Measurements from ENCODE around the gene TGFBR3L. TPM values are rescaled to one million over a fixed set of nuclear protein-coding genes. Genes with fewer than 3 reads are reported as not detected.

TGFBR3L gene
- total and polyA plus RNA-seq, 10 of the 15 experiments (the other 5 are each of a cell fraction or from before 2014, with no cell fraction given) = 0.20 to 0.23 TPM; not detected in 8

- 33% methylated on average over 21 of the region's 24 CpGs for WGBS (ENCODE audit: insufficient coverage, insufficient replicate concordance, low lambda C conversion rate, missing lambda C conversion rate)
- Histone ChIP-seq H3K27me3 (replicated peaks in 1 of 2; ENCODE audit: control insufficient read depth in 2 of 2, insufficient read depth in 2 of 2, low read length in 1 of 2) (peaks cover 8 to 21% of the 10 kb centered on the region in 2 experiments), H3K36me3 (ENCODE audit: control insufficient read depth in 2 of 2, insufficient read depth in 2 of 2, low read length in 1 of 2) (peaks cover 0 to 14% of the 10 kb centered on the region in 2 experiments; a peak in 3 of 4 replicates), H3K4me3 (no peak overlapping the region), H3K4me1 (ENCODE audit: control insufficient read depth, insufficient read depth, low read length) (peaks cover 5% of the 10 kb centered on the region), H4K20me1 (ENCODE audit: control insufficient read depth, insufficient read depth) (no peaks in the 10 kb centered on the region), H3K4me2 (ENCODE audit: control insufficient read depth, insufficient read depth) (peak overlapping the region; percentile 4; the same call in 1 of the 2 replicates), H2AFZ (ENCODE audit: control insufficient read depth, low read depth, low read length) (no peak overlapping the region), H3K9me3 (replicated peaks; ENCODE audit: control insufficient read depth, insufficient read depth, low read length) (no peaks in the 10 kb centered on the region; the same call in 2 of the 3 replicates), H3K9ac (ENCODE audit: control insufficient read depth, insufficient read depth, low read length) (no peak overlapping the region), H3K79me2 (ENCODE audit: control insufficient read depth, insufficient read depth, low read length) (no peaks in the 10 kb centered on the region), H3K27ac (ENCODE audit: control insufficient read depth, insufficient read depth) (no peak overlapping the region)
- RAD21 ChIA-PET (ENCODE audit: unreplicated experiment) = no interaction called here
- CTCF ChIA-PET = no interaction called here
- in situ Hi-C loops (cut with MboI) = no loop called here
- no TSS peak for BruUV-seq (replicated peaks)
- intact Hi-C loops (cut with micrococcal nuclease; ENCODE audit: unreplicated experiment) = no loop called here
- no peak for TF ChIP-seq BCL11A (IDR thresholded peaks at IDR 0.05; ENCODE audit: low read depth, low read length)
- TF ChIP-seq CBFB (IDR thresholded peaks at IDR 0.05; ENCODE audit: low read depth) = no peak
- TF ChIP-seq GATAD2B (conservative IDR thresholded peaks at IDR 0.05; ENCODE audit: low read depth) = no peak
- no peak for TF ChIP-seq E4F1 (IDR thresholded peaks at IDR 0.05; ENCODE audit: borderline replicate concordance, partially characterized antibody)
- FAIRE-seq (no peak), DNase-seq (ENCODE audit: low read depth, low spot score) (no peak), ATAC-seq (no peak)
- SMC1A ChIA-PET (ENCODE audit: uncharacterized antibody, unreplicated experiment) = no interaction called here
- POLR2A ChIA-PET = no interaction called here
Measured at GRCh38 chr19:7915250-7916102, 846 bp downstream of the TGFBR3L start.

Measured in GM12878 (cell line).